Smooth muscle cell (in vitro differentiated cells): ENCODE data around the gene ZSCAN30. TPM values are rescaled to one million over a fixed set of nuclear protein-coding genes. Genes with fewer than 3 reads are reported as not detected.

Source experiments
- DNase-seq: peaks from one replicate; lab custom pipeline; 2025; ENCODE audit not compliant: unreplicated experiment; lab: John Stamatoyannopoulos, UW
- H2AFZ ChIP-seq: fragments of 200-600 bp; sonication (generic); 2 replicates; pipeline ENCODE4 v1.6.0; 2016; ENCODE audit warnings: antibody characterized with exemption, low read depth, mild to moderate bottlenecking
- H3F3A ChIP-seq: fragments of 200-600 bp; sonication (generic); 2 replicates; pipeline ENCODE4 v1.6.0; 2017; ENCODE audit warnings: antibody characterized with exemption, low read depth
- H3K27ac ChIP-seq: fragments of 200-600 bp; sonication (generic); 2 replicates; pipeline ENCODE4 v1.5.1; 2016; ENCODE audit warnings: low read depth, mild to moderate bottlenecking
- H3K27me3 ChIP-seq: fragments of 200-600 bp; sonication (generic); 2 replicates; pipeline ENCODE4 v1.6.1; 2016; ENCODE audit warnings: low read depth, mild to moderate bottlenecking
- H3K36me3 ChIP-seq: fragments of 200-600 bp; sonication (generic); 2 replicates; pipeline ENCODE4 v1.5.1; 2016; ENCODE audit warnings: low read depth
- H3K4me1 ChIP-seq: fragments of 200-600 bp; sonication (generic); 2 replicates; pipeline ENCODE4 v1.5.1; 2016; ENCODE audit warnings: low read depth
- H3K4me2 ChIP-seq: fragments of 200-600 bp; sonication (generic); 2 replicates; pipeline ENCODE4 v1.6.0; 2016; ENCODE audit warnings: mild to moderate bottlenecking
- H3K4me3 ChIP-seq: fragments of 200-600 bp; sonication (generic); 2 replicates; pipeline ENCODE4 v1.5.1; 2016; ENCODE audit warnings: mild to moderate bottlenecking
- H3K79me2 ChIP-seq: fragments of 200-600 bp; sonication (generic); 2 replicates; pipeline ENCODE4 v1.6.0; 2016; ENCODE audit warnings: low read depth, mild to moderate bottlenecking
- H3K9ac ChIP-seq: fragments of 200-600 bp; sonication (generic); 2 replicates; pipeline ENCODE4 v1.6.0; 2016; ENCODE audit warnings: low read depth
- H3K9me3 ChIP-seq: fragments of 200-600 bp; sonication (generic); replicated peaks from 2 replicates; pipeline ENCODE4 v1.5.1; 2016; ENCODE audit warnings: low read depth
- H4K20me1 ChIP-seq: fragments of 200-600 bp; sonication (generic); 2 replicates; pipeline ENCODE4 v1.6.0; 2016; ENCODE audit warnings: low read depth
- CTCF ChIP-seq: fragments of 200-600 bp; sonication (generic); IDR thresholded peaks from 2 replicates; pipeline ENCODE4 v1.5.1; 2017; ENCODE audit warnings: borderline replicate concordance, mild to moderate bottlenecking, antibody characterized with exemption; ENCODE audit not compliant: insufficient read depth, poor library complexity, severe bottlenecking
- WGBS: methylation state at CpG from one replicate; pipeline ENCODE4 v1.1.7; 2016; ENCODE audit warnings: low lambda C conversion rate; 5-methylcytosine and 5-hydroxymethylcytosine counted together
- polyA plus RNA-seq: library from polyadenylated mRNA; unstranded; fragments of >200 nt; fragmentation: Nextera tagmentation; extraction: Ambion mirVana; gene quantifications from 2 replicates; pipeline ENCODE4 v1.2.1, GENCODE V29; 2016
- total RNA-seq: library from RNA; depleted of rRNA; stranded (reverse); fragments of >200 nt; gene quantifications from 2 replicates; pipeline ENCODE4 v1.2.3, GENCODE V29; 2014

The ZSCAN30 gene
- total and polyA plus RNA-seq, 2 experiments from 2014 or later = 3.7 to 13.4 TPM

GRCh38 chr18:35278085-35278484, 11.9 kb downstream of the ZSCAN30 start:
- no peak for TF ChIP-seq CTCF
- H3F3A ChIP-seq = no peaks in the 10 kb centered on the region
- no peaks in the 10 kb centered on the region for H3K4me1 ChIP-seq
- DNase-seq = no peak
- H4K20me1 ChIP-seq = no peaks in the 10 kb centered on the region
- no peak overlapping the region for H3K27ac ChIP-seq
- peaks cover 3% of the 10 kb centered on the region for H3K9me3 ChIP-seq
- no peak overlapping the region for H3K4me2 ChIP-seq
- peaks cover 6% of the 10 kb centered on the region for H3K79me2 ChIP-seq
- no peak overlapping the region for H3K4me3 ChIP-seq
- H2AFZ ChIP-seq = no peak overlapping the region
- H3K27me3 ChIP-seq = no peaks in the 10 kb centered on the region
- H3K36me3 ChIP-seq = no peaks in the 10 kb centered on the region
- 90% methylated on average over 1 of the region's 1 CpG for WGBS
- no peak overlapping the region for H3K9ac ChIP-seq

- no peaks in the 10 kb centered on the region for H3F3A ChIP-seq
- H3K4me3 ChIP-seq = no peak overlapping the region
- TF ChIP-seq CTCF = no peak
- no peaks in the 10 kb centered on the region for H4K20me1 ChIP-seq
- peaks cover 6% of the 10 kb centered on the region for H3K79me2 ChIP-seq
- no peak for DNase-seq
- no peaks in the 10 kb centered on the region for H3K27me3 ChIP-seq
- H3K9ac ChIP-seq = no peak overlapping the region
- no peaks in the 10 kb centered on the region for H3K36me3 ChIP-seq
- H3K9me3 ChIP-seq = peaks cover 3% of the 10 kb centered on the region
- H3K4me2 ChIP-seq = no peak overlapping the region
- no peak overlapping the region for H3K27ac ChIP-seq
- H2AFZ ChIP-seq = no peak overlapping the region
- no peaks in the 10 kb centered on the region for H3K4me1 ChIP-seq
Measured at GRCh38 chr18:35277633-35278032, 12.4 kb downstream of the ZSCAN30 start.

GRCh38 chr18:35276267-35276666, 13.8 kb downstream of the ZSCAN30 start:
- Histone ChIP-seq H3K27me3 (no peaks in the 10 kb centered on the region), H3F3A (no peaks in the 10 kb centered on the region), H3K4me2 (no peak overlapping the region), H3K9me3 (peaks cover 3% of the 10 kb centered on the region), H3K27ac (no peak overlapping the region), H2AFZ (no peak overlapping the region), H4K20me1 (no peaks in the 10 kb centered on the region), H3K4me1 (no peaks in the 10 kb centered on the region), H3K36me3 (no peaks in the 10 kb centered on the region), H3K4me3 (no peak overlapping the region), H3K79me2 (peaks cover 4% of the 10 kb centered on the region), H3K9ac (no peak overlapping the region)
- DNase-seq = no peak
- WGBS = 94% methylated on average over 3 of the region's 3 CpGs
- no peak for TF ChIP-seq CTCF

GRCh38 chr18:35271656-35272055, 18.4 kb downstream of the ZSCAN30 start:
- Histone ChIP-seq H3K4me2 (no peak overlapping the region), H3K27ac (no peak overlapping the region), H3K79me2 (no peaks in the 10 kb centered on the region), H4K20me1 (no peaks in the 10 kb centered on the region), H2AFZ (no peak overlapping the region), H3K36me3 (no peaks in the 10 kb centered on the region), H3K4me3 (no peak overlapping the region), H3K27me3 (no peaks in the 10 kb centered on the region), H3K4me1 (no peaks in the 10 kb centered on the region), H3K9me3 (no peaks in the 10 kb centered on the region), H3F3A (no peaks in the 10 kb centered on the region), H3K9ac (no peak overlapping the region)
- no peak for DNase-seq
- TF ChIP-seq CTCF = no peak
- WGBS = 96% methylated on average over 25 of the region's 35 CpGs
